Left ventricle myocardium superior (tissue), 1 donor: ENCODE results near the gene ENTR1. TPM values are rescaled to one million over a fixed set of nuclear protein-coding genes. Genes with fewer than 3 reads are reported as not detected.
A peak's percentile ranks its signal among the peaks of the same experiment; 100 is the strongest.

ENCODE experiments used
- ATAC-seq: fragments of 200-7000 bp; cut with Tn5 transposase; one replicate; pipeline ENCODE4 v1.9.1; 2020; ENCODE audit warnings: mild to moderate bottlenecking, moderate library complexity
- DNase-seq: peaks from one replicate; pipeline ENCODE4 v3.0.0-alpha.2; 2020
- intact Hi-C: fragments of 100-400 bp; cut with micrococcal nuclease; formaldehyde crosslinking; loops from one replicate; pipeline ENCODE4 v1.11.0; 2022
- total RNA-seq: library from RNA; stranded (reverse); fragmentation: NEBNext Ultra II Directional; extraction: Animal tissue kit (Norgen Biotek cat#: 25700); gene quantifications from one replicate; pipeline ENCODE4 v1.2.1, GENCODE V29; 2021
- donor health status: DM: no; HTN: yes; CAD: no; lungs with severe emphysema.

ENTR1 gene
- total RNA-seq, 1 donor from 2014 or later = 23.3 TPM

- ATAC-seq (no peak), DNase-seq (no peak)
- intact Hi-C loops = no loop called here
These were observed 27.0 kb downstream of the ENTR1 start for GRCh38 chr9:136383436-136383835.

DNA sequence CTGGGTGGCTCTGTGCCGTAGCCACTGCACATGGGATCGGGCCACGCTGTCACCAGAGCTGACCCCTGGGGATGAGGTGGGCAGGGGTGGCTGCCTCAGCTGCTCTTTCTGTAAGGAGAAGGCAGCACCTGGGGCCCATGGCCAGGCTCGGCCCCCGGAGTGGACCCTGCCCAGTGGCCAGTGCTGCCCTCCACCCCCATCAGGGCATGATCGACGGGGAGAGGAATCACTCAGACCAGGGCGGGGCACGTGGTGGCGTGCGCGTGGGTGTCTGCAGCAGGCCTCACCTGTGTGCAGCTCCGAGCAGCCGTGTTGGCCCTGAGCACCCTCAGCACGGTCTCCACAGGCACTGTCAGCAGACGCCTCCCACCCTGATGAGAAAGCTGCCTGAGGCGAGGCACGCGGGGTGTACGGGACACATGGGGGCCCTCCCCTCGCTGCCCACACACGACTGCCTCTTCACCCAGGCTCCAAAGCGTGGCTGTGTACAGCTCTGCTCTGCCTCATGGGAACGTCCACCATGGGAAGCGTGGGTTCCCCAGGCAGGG is 28.4 kb downstream of the ENTR1 start:
- DNase-seq = no peak
- no peak for ATAC-seq

GRCh38 chr9:136381311-136381710 is 29.1 kb downstream of the ENTR1 start:
- peak; percentile 80 for DNase-seq
- intact Hi-C loops = no loop called here
- ATAC-seq = peak; percentile 84

More for the DNA sequence above, 28.4 kb downstream of the ENTR1 start:
- intact Hi-C loops = no loop called here

- intact Hi-C loops = no loop called here
- no peak for ATAC-seq
- DNase-seq = no peak
These were observed 30.0 kb downstream of the ENTR1 start for GRCh38 chr9:136380381-136380780.

GRCh38 chr9:136379891-136380290 is 30.5 kb downstream of the ENTR1 start:
- DNase-seq = no peak
- intact Hi-C loops = no loop called here
- no peak for ATAC-seq

- ATAC-seq = no peak
- intact Hi-C loops = no loop called here
These were observed 31.0 kb downstream of the ENTR1 start for GRCh38 chr9:136379401-136379800.

GRCh38 chr9:136379003-136379287 is 31.5 kb downstream of the ENTR1 start:
- DNase-seq (no peak), ATAC-seq (no peak)
- intact Hi-C loops = no loop called here

More at GRCh38 chr9:136379401-136379800, 31.0 kb downstream of the ENTR1 start:
- no peak for DNase-seq

DNA sequence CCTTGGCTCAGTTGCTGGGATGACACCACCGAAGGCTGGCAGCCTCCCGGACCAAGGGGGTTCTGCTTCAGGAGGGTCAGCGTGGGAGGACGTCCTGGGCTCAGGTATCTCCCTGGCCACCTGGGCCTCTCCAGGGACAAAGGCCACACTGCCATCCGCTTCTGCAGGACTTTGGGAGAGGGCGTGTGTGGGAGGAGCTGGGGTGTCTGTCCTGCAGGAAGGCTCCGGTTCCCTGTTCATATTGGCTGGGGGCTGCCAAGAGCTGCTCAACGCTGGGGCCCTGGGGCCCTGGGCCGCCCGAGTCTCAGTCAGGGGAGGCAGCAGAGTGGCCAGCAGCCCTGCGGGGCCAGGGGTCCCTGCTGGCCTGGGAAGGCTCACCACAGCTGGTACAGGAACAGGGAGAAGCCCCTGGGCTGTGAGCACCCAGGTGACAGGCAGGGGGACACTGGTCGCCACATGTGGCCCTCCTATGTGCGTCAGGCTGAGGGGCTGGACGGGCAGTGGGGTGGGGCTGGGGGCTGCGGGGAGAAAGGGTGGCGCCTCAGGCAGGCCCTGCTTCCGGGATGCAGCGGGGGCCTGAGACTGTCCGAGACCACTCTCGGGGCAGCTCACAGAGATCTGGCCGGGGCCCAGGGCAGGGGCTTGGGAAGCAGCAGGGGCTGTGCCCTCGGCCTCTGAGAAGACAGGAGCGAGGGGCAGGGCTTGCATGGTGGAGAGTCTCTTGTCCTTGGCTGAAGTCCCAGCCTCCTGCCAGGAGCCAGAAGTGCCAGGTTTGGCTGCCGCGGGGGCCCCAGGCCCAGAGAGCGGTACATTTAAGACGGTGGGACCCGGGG is 32.0 kb downstream of the ENTR1 start:
- ATAC-seq = peak; percentile 34
- intact Hi-C loops = no loop called here
- peak; percentile 59 for DNase-seq

GRCh38 chr9:136377341-136378169 is 32.9 kb downstream of the ENTR1 start:
- DNase-seq = no peak
- intact Hi-C loops = no loop called here
- ATAC-seq = no peak

DNA sequence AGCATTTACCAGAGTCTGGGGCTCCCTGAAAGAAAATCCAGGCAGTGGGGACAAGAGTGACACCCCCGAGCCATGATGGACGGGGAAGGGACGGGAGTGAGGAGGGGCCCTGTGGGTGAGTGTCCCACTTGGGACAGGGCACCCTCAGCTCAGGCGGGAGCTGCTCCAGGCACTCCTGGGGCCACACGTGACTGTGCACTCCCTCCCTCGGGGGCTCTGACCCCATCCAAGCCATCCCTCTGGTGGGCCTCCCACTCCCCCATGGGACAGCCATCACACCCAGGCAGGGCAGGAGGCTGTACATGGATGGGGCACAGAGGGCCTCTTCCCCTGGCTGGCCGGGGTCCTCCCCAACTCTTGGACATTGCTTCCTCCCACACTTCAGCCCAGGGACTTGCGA is 34.0 kb downstream of the ENTR1 start:
- DNase-seq (no peak), ATAC-seq (no peak)
- intact Hi-C loops = no loop called here

DNA sequence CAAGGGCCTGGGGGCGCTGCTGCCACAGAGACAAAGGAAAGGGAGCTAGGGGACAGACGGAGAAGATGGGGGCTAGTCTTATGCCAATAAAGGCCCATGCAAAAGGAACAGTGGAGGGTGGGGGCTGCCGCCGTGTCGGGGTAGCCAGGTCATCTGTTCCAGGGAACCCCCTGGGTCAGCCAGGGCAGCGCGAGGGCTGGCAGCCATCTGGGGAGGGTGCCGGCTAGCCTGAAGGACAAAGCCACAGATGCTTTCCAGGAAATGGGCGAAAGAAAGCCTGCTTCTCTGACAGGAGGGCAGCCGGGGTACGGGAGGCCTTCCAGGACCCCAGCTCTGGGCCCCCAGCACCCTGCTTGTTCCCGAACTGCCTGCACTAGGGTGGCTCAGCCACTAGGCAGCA is 35.3 kb downstream of the ENTR1 start:
- ATAC-seq = no peak
- no peak for DNase-seq
- intact Hi-C loops = no loop called here

DNA sequence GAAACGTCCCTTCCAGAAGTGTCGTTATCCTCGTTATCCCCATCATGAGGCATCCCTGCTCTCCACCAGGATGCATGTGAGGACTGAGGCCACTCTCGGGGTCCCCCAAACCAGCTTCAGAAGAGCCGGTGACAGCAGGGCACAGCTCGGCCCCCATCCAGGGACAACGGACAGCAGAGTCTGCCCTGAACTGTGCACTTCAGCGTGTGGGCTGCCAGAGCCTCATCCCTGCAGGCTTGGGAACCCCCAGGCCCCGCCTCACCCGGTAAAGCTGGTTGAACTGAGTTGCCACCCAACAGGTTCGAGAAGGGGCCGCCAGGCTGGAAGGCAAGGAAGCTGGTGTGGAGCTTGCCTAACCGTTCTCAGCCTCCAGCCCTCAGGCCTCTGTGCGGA is 36.2 kb downstream of the ENTR1 start:
- intact Hi-C loops = no loop called here
- ATAC-seq = no peak

GRCh38 chr9:136373300-136374182 is 36.9 kb downstream of the ENTR1 start, which contains the start of gene CARD9:
Gene CARD9, minus strand, starts transcription at chr9:136373669. Its CDS starts 1,591 bp downstream, at chr9:136372078.
- peak; percentile 65 for DNase-seq
- peak; percentile 53 for ATAC-seq
- intact Hi-C loops = no loop called here

More for the DNA sequence above, 36.2 kb downstream of the ENTR1 start:
- no peak for DNase-seq

GRCh38 chr9:136372561-136373299 is 37.7 kb downstream of the ENTR1 start:
- peak; percentile 72 for ATAC-seq
- DNase-seq = peak; percentile 74
- intact Hi-C loops = no loop called here

DNA sequence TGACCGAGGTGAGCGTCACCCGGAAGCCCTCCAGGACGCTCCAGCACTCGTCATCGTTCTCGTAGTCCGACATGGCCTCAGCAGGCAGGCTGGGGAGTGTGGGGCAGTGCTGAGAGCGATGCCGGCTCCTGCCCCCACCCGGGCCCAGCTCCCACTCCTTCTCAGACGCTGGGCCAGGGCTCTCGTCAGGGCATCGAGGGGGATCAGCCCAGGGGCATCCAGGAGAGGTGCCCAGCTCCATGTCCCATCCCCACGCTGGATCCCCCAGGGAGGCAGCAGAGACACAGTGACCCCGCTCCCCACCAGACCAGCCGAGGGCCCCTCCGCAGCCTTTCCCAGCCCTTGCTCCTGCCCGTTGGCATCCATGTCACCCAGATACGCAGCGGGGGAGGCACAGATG is 38.4 kb downstream of the ENTR1 start:
- DNase-seq (no peak), ATAC-seq (no peak)
- intact Hi-C loops = no loop called here

DNA sequence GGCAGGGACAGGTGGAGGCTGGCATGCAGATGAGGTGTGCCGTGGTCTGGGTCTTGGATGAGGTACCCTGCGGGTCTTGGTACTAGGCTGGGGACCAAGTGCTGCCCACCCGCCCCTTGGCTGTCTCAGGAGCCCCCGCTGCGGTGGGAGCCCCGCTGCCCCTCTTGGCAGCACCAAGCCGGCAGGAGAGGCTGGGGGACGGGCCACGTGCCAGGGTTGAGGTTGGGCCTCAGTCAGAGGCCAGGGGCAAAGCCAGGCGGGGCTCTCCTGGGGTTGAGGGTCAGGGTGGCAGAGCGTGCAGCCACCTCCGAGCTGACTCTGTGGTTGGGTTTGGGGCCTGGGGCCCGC is 38.9 kb downstream of the ENTR1 start:
- DNase-seq = no peak
- ATAC-seq = no peak
- intact Hi-C loops = no loop called here

- intact Hi-C loops = no loop called here
- DNase-seq (no peak), ATAC-seq (no peak)
These were observed 39.5 kb downstream of the ENTR1 start for GRCh38 chr9:136370687-136371532.

DNA sequence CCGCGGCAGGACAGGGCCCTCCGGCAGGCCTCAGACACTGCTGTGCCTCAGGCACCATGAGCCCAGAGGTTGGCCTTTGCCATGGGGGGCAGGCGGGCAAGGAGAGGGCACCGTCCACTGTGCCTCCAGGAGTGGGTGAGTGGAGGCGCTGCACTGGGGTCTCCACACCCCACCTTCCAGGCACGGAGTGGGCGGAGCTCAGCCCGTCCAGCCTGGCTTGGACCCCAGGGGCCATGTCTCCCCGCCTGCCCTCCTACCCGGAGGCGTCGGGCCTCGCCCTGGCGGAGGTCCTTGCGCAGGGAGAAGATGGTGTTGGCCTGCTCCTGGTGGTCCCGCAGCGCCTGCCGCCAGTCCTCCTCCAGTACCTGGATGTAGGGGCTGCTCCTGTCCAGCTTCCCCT is 40.4 kb downstream of the ENTR1 start:
- ATAC-seq = no peak
- intact Hi-C loops = no loop called here
- DNase-seq = no peak
